Measurements from ENCODE around the gene STAU1. TPM values are rescaled to one million over a fixed set of nuclear protein-coding genes. Genes with fewer than 3 reads are reported as not detected.
A peak's percentile ranks its signal among the peaks of the same experiment; 100 is the strongest.
"Not testable (repeated sequence)": the region's sequence is repeated elsewhere in the genome, so short reads cannot be mapped to it uniquely, and the experiment has no call there.

STAU1 gene, protein sequence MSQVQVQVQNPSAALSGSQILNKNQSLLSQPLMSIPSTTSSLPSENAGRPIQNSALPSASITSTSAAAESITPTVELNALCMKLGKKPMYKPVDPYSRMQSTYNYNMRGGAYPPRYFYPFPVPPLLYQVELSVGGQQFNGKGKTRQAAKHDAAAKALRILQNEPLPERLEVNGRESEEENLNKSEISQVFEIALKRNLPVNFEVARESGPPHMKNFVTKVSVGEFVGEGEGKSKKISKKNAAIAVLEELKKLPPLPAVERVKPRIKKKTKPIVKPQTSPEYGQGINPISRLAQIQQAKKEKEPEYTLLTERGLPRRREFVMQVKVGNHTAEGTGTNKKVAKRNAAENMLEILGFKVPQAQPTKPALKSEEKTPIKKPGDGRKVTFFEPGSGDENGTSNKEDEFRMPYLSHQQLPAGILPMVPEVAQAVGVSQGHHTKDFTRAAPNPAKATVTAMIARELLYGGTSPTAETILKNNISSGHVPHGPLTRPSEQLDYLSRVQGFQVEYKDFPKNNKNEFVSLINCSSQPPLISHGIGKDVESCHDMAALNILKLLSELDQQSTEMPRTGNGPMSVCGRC
- total RNA-seq (2014; rRNA removed; shearing (Covaris generic)), result 59.1 and 59.3 TPM in 2 replicates

GRCh38 chr20:49187851-49188641 lies at the start of gene STAU1:
Gene STAU1, minus strand, starts transcription at chr20:49188334. Its CDS starts 22,133 bp downstream, at chr20:49166201.
- peak; percentile 98 for DNase-seq (ENCODE audit: low spot score)

GRCh38 chr20:49237531-49237930 lies 49.4 kb upstream of the STAU1 start:
- DNase-seq (ENCODE audit: low spot score), result no peak

DNA sequence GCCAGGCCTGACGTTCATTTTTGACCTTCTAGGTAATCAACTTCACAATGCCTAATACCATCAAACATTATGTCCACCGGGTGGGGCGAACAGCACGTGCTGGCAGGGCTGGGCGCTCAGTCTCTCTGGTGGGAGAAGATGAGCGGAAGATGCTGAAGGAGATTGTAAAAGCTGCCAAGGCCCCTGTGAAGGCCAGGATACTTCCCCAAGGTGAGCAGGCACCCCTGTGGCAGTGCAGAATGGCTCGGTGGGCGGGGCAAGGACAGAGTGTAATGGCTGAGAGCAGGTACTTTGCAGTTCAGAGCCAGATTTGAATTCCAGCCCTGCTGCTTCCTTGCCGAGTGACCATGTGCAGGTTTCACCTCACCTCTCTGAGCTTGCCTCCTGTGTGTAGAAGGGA lies 48.2 kb upstream of the STAU1 start:
- DNase-seq (ENCODE audit: low spot score), result no peak

DNA sequence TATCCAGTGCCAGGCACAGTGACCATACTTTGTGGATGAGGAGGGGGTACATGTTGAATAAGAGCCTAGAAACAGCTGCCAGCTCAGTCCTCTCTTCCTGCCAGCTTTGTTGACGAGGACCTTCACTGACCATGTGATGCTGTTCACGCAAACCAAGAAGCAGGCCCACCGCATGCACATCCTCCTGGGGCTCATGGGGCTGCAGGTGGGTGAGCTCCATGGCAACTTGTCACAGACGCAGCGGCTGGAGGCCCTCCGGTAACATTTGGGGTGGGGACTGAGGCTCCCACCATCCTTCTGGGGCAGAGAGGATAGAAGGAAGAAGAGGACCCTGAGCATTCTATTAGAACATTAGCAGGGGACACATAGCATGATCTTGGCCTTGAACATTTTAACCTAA lies 46.7 kb upstream of the STAU1 start:
- no peak for DNase-seq (ENCODE audit: low spot score)

DNA sequence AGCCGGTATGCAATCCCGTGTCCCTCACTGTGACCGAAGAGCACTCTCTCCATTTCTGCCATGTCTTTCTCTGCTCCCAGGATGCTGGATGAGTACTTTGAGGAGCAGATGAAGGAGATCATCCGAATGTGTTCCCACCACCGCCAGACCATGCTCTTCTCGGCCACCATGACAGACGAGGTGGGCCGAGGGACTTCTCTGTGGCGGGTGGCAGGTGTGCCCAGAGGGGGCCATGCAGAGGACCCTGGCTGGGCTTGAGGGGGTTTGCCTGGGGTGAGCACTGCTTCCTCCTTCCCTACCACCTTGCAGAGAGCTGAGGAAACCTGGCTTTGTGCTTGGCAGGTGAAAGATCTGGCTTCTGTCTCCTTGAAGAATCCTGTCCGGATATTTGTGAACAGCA lies 45.1 kb upstream of the STAU1 start:
- DNase-seq (ENCODE audit: low spot score), result no peak

DNA sequence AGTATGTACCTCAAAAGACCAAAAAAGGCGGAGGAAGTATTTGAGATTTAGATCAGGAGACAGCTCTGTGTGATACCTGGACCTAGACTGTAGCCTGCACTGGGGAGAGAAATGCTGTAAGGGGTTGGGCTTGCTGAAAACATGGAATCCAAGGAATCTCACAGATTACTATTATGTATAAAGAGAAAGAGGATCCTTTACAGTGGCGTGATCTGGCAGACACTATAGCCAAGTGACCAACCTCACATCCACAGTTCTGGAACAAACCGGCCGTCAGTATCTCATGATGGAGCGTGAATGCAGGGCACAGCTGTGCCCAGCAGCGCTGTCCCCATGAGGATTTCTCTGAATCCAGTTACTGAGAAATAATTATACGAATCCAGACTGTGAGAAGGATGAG lies 43.3 kb upstream of the STAU1 start:
- DNase-seq (ENCODE audit: low spot score), result no peak

DNA sequence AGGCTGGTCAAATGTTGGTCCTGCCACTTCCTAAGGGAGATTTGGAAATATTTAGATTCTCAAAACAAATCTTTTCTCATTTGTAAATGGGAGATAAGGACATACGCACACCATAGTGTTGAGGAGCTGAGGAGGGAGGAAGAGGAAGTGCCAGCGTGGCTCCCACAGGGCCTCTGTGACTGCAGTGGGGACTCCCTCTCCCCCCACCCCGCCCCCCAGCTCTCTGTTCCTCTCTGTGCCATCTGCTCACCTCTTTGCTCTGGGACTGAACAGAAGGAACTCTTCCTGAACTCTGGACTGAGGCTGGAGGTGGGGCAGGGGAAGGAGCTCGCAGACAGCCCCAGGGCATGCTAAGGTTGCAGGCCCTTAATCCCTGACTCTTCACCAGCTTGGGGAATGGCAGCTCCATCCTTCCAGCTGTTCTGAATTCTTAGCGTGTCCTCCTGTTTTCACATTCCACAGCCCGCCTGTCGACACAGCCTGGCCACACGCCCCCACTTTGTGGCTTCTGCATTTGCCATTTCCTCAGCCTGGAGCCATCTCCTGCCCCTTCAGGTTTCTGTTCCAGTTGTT lies 42.5 kb upstream of the STAU1 start:
- DNase-seq (ENCODE audit: low spot score), result no peak

DNA sequence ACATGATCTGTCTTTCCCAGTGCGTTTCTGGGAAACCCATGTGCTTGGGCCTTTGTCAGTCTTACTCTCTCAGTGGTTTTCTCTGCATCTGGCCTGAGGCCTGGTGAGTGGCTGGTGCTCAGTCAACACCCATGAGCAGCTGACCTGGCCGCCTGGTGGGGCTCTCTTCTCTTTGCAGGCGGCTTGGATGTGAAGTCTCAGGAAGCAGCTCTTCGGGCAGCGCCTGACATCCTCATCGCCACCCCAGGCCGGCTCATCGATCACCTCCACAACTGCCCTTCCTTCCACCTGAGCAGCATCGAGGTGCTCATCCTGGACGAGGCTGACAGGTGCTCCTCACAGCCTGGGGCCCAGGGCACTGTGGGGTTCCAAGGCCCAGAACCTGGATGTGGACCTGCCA lies 41.9 kb upstream of the STAU1 start:
- no peak for DNase-seq (ENCODE audit: low spot score)

DNA sequence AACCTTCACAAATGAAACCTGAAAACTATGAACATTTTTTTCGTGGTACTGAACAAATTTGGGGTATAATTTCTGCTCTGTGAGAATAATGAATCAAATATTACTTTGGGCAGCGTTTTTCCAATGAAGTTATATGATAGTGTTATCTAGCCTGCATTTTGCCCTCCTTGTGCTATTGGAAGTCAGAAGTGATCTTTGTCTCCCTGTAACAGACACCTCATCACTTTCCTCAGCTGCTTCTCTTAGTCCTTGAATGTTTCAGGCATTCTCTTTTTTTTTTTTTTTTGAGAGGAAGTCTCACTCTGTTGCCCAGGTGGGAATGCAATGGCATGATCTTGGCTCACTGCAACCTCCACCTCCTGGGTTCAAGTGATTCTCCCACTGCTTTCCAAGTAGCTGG lies 41.2 kb upstream of the STAU1 start:
- no peak for DNase-seq (ENCODE audit: low spot score)

DNA sequence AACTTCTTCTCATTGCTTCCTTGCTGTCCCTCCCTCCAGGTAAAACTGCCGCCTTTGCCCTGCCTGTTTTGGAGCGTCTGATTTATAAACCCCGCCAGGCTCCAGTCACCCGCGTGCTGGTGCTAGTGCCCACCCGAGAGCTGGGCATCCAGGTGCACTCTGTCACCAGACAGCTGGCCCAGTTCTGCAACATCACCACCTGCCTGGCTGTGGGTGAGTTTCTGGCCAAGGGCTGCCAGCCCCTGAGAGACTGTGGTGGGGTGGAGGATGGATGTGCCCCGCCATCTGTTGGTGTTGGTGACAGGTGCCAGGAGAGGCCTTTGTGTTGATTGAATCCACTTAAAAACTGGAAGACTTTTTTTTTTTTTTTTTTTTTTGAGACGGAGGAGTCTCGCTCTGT lies 40.5 kb upstream of the STAU1 start:
- no peak for DNase-seq (ENCODE audit: low spot score)

DNA sequence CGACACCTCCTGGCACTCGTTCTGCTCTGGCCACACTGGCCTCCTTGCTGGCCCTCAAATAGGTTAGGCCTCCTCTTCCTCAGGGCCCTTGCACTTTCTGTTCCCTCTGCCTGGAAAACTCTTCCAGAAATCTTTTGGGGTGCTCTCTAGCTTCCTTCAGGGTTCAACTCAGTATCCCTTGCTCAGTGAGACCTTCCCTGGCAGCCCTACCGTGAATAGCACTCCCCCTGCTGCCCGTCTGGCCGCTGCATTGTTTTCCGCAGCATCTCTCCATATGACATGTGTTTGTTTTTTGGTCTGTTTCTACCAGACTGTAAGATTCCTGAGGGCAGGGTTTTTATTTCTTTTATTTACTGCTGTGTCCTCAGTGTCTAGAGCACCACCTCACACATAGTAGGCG lies 37.8 kb upstream of the STAU1 start:
- no peak for DNase-seq (ENCODE audit: low spot score)

DNA sequence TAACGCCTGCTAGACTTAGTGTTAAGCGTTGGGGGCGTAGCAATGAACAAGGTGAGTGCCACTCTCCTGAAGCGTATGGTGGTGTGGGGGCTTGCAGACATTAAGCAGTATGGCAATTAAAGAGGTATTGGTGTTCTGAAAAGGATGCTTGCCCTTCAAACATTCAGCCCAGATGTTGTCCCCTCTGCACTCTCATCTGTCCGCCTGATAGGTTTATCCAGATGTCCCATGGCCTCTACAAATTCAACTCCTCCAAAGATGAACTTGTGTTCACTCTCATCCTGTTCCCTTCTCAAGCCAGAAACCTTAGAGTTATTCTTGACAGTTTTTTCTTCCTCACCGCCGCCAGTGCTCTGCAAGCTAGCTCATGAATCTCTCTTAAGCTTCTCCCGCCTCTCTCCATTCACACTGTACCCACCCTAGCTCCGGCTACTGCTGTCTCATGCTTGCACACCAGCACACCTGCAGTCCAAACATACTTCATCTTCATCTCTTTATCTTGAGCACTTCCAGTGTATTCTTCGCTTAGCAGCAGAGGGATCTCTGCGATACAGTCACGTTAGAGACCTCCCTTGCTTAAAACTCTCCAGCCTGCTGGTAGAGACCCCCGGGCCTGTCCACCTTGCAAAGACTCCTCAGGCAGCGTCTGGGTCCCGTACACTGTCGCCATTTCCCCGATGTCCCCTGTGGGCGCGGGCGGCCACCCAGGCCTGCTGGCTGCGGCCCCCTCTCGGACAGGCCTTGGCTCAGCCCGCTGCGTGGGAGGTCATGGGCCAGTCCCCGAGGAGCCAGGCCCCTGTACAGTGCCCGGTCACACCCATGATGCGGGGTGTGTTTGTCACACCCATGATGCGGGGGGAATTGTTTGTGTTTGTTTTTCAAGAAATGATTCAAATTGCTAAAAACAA lies 32.0 kb upstream of the STAU1 start:
- no peak for DNase-seq (ENCODE audit: low spot score)

DNA sequence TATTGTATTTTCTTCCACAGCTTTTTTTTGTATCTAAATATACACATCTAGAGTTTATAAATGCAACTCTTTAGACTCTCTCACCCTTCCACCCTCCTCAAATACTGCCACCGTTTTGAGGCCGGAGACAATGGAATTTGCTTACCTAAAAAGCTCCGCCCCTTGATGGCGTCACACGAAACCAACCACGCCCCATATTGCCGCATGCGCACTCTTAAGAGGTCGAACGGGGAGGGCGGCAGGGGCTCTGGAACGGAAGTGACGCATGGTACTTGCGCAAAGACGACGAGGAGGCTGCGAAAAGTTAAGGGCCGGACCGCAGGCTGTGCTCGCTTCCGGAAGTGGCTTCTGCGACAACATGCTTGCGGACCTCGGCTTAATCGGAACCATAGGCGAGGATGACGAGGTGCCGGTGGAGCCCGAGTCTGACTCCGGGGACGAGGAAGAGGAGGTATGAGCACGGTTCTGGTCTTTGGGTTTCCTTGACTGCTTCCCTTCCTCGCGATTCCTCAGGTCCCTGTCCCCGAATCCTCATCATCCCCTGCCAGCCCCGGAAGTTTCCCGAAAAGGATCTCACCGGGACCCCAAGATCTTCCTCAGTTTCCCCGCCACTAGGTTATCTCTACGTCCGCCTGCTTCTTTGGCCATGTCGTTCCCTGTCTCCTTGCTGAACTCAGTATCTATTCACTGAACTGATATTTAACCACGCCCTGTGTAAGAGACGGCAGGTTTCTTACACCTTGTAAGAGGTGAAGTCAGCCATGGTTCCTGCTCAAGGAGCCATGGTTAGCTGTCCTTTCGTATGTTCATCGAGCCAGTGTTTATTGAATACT lies 31.2 kb upstream of the STAU1 start, which contains the start of gene DDX27:
Gene DDX27 (plus strand): TSS at position 326 of the 833 bp plus-strand sequence. CDS start 33 bp downstream, at position 359.
- DNase-seq (ENCODE audit: low spot score), result peak; percentile 100

GRCh38 chr20:49218739-49219090 lies 30.6 kb upstream of the STAU1 start:
- DNase-seq (ENCODE audit: low spot score), result not testable (repeated sequence)

DNA sequence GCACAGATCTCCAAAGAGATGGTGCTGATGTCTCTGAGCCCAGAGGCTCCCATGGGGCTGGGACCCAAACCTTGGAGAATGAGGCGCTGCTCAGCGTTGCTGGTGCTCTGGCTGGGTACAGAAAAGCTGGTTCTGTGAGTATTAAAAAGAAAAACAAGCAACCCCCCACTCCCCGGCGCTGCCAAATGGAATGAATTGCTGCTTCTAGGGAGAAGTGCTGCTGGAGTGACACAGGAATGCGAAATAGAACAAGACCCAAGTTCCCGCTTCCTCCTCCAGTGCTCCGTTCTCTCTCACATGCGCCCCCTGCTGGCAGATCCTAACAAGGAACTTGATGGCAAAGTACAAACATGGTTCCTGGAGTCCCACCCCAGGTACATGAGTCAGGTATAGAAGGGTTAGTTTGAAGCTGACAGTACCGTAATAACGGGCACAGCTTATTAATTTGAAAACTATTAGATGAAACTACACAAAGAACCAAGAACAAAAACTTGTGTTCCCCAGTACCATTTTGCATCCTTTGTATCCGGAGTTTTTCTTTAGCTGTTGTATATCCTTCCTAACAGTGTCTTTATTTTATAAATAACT lies 29.0 kb upstream of the STAU1 start:
- DNase-seq (ENCODE audit: low spot score), result peak; percentile 100

GRCh38 chr20:49215232-49215631 lies 27.1 kb upstream of the STAU1 start:
- DNase-seq (ENCODE audit: low spot score), result no peak

DNA sequence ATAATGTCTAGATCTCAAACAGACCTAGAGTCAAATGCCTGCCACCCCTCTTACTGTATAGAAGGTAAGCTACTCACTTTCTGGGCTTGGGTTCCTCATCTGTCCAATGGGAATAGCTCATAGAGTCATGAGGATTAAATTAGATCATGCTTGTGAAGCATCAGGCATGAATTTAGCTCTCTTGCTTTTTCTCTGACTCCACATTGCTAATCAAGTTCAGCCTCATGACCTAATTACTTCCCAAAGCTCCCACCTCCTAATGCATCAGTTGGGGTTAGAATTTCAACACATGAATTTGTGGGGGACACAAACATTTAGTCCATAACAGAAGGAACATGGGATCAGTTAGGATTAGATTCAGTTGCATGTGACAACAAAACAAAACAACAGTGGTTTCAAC lies 26.4 kb upstream of the STAU1 start:
- no peak for DNase-seq (ENCODE audit: low spot score)

DNA sequence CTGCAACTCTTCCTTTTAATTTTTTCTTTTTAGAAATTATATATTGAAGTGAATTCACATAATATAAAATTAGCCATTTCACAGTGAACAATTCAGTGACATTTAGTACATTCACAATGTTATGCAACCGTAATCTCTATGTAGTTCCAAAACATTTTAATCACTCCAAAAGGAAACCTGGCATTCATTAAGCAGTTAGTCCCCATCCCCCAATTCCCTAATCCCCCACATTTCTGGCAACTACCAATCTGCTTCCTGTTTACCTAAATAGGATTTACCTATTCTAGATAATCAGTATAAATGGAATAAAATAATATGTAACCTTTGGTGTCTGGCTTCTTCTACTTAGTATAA lies 22.6 kb upstream of the STAU1 start:
- DNase-seq (ENCODE audit: low spot score), result no peak

DNA sequence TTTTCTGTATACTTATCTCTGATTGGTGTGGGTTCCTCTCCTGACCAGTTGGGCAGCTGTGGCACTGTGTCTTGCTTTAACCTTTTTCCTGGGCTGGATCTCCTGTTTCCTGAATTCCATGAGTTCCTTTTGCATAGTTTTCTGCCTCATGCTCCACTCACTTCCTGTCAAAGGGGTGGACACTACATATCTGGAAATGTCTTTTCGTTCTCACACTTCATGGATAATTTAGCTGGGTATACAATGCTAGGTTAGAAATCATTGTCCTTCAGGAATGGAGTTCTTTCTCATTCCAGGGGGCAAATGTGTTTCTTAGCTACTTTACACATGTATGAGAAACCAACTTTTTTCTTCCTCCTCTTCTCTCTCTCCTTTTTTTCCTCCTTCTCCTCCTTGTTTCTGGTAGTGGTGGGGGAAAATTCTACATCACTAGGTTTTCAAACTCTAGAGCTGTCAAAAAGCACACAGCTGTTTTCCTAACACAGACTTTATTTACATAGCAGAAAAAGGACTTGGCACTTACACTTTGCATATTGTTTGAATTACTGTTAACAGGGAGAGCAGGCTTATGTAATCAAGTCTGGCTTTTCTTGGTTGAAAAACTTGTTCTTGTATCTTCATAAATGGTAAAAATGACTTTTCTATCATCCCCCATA lies 22.1 kb upstream of the STAU1 start:
- no peak for DNase-seq (ENCODE audit: low spot score)
